ENCODE measurements around the gene ANKRD42.

ANKRD42 gene

DNA sequence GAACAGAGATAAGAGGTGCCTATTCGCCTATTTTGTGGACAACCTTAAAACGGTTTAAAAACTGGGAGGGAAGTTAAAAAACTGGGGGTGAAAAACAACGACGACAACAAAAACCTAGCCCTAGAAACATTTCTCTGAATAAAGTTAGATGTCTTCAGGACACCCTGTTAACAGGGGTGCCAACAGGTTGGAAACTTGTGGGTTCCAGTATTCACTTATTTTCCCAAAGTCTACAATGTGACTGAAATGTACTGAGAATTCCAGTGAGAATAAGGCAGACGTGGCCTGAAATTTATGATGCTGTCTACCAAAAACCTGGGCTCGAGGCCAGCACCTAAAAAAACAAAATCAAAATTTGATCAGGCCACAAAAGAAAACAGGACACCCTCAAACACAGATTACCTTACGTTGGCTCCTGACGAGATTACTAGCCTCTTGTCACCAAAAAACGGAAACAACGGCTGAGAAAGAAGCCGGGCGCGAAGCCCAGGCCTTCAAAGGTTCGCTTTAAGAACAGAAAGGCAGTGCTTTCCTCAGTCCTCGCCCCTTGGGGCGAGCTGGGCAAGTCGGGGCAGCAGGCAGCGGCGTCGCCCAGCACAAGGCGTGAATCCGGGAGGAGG lies 91.7 kb downstream of the ANKRD42 start:
- no peak for DNase-seq (ENCODE audit: low read depth)
- TF ChIP-seq, protein P1, sequence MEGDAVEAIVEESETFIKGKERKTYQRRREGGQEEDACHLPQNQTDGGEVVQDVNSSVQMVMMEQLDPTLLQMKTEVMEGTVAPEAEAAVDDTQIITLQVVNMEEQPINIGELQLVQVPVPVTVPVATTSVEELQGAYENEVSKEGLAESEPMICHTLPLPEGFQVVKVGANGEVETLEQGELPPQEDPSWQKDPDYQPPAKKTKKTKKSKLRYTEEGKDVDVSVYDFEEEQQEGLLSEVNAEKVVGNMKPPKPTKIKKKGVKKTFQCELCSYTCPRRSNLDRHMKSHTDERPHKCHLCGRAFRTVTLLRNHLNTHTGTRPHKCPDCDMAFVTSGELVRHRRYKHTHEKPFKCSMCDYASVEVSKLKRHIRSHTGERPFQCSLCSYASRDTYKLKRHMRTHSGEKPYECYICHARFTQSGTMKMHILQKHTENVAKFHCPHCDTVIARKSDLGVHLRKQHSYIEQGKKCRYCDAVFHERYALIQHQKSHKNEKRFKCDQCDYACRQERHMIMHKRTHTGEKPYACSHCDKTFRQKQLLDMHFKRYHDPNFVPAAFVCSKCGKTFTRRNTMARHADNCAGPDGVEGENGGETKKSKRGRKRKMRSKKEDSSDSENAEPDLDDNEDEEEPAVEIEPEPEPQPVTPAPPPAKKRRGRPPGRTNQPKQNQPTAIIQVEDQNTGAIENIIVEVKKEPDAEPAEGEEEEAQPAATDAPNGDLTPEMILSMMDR (conservative IDR thresholded peaks at IDR 0.05; ENCODE audit: low read length), result no peak
- H3K4me3 ChIP-seq (ENCODE audit: low read length), result peak overlapping the region; percentile 97

DNA sequence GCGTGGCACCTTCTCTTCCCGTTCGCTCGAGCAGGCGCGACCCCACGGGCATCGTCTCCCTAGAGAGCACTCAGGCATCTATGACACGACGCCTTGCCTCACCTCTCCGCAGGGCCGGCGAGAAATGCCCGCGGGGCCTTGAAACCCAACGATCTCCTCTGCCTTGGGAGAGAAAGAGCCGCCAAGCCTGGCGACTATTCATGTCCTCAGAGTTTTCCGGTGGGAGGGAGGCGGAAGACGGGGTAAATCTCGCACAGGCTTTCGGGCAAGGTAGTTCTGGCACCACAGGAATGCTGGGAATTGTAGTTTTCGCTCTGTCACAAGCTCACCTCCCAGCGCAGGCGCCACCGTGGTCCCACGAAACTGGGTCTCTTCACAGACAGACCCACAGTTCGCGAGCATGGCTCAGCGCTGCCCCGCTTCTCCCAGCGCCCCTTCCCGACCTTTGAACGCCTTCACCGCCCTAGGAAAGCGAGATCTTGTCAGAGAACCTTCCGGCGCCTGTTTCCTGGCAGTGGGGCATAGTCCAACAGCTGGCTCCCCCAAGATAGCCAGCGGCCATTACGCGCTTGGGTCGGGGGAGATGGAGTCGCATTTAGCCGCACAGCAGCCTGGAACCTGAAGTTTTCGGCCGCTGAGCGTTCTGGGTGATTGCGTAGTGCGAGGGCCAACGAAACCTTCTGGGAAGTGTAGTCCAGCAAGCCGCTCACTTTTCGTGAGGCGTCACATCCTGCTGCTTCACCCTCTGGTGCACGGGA lies 92.4 kb downstream of the ANKRD42 start, which contains the start of gene CCDC90B:
TSS of gene CCDC90B (minus strand) at position 597 of the 758 bp plus-strand sequence. CDS start at position 202, 395 bp downstream.
- peak within 1 kb of the TSS; percentile 97 for H3K4me3 ChIP-seq (ENCODE audit: low read length)
- TF ChIP-seq, protein P1 (conservative IDR thresholded peaks at IDR 0.05; ENCODE audit: low read length), result peak; percentile 44
- DNase-seq (ENCODE audit: low read depth), result peak; percentile 98

GRCh38 chr11:83287631-83288030 lies 94.1 kb downstream of the ANKRD42 start:
- TF ChIP-seq, protein P1 (conservative IDR thresholded peaks at IDR 0.05; ENCODE audit: low read length), result no peak
- no peak for DNase-seq (ENCODE audit: low read depth)
- H3K4me3 ChIP-seq (ENCODE audit: low read length), result no peak overlapping the region

DNA sequence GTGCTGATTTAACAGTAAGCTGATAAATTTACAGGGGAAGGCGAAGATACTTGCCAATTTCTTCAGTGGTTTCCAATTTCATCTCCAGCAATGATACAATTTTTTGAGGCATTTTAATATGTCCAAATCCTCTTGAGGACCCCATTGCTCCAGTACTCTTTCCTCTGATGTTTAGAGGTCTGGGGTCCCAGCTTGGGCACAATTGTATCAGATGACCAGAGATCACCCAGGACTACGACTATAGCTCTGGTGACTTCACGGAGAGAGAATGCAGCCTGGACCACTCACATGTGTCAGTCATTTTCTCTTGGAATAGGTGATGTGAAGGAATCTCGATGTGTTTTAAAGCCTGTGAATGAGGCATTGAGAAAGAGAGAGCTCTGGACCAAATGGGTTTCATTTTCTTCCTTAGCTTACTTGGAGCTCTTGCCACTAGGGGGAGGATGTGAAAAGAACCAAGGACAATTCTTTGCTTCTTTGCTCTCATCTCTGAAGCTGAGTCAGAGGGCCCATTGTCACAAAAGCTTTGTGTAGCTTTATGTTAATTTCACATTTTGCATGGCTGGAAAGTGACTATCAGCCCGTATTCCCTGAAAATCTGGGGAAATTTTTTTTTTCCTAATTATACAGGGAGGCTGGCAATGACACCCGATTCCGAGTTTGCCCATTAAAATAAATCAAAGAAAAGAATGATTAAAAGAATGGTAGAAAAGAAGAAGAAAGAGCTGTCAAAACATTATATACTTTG lies 99.4 kb downstream of the ANKRD42 start:
- DNase-seq (ENCODE audit: low read depth), result peak; percentile 74
- TF ChIP-seq, protein P1 (conservative IDR thresholded peaks at IDR 0.05; ENCODE audit: low read length), result peak; percentile 90
- H3K4me3 ChIP-seq (ENCODE audit: low read length), result no peak overlapping the region

DNA sequence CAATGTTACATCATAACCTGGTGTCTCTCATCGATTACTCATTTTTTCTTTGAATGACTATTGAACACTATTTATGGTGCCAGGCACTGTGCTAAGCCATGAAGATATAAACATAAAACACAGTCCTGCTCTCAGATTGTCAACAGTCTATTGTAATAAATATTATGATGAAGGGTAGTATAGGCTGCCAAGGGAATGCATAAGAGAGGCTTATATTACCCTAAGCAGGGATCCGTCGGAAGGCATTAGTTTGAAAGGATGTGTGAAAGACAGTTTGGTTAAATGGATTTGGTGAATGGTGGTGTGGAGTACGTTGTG lies 99.9 kb downstream of the ANKRD42 start:
- no peak for DNase-seq (ENCODE audit: low read depth)
- TF ChIP-seq, protein P1 (conservative IDR thresholded peaks at IDR 0.05; ENCODE audit: low read length), result no peak
- no peak overlapping the region for H3K4me3 ChIP-seq (ENCODE audit: low read length)

GRCh38 chr11:83294208-83294607 lies 100.7 kb downstream of the ANKRD42 start:
- H3K4me3 ChIP-seq (ENCODE audit: low read length), result no peak overlapping the region
- TF ChIP-seq, protein P1 (conservative IDR thresholded peaks at IDR 0.05; ENCODE audit: low read length), result no peak
- no peak for DNase-seq (ENCODE audit: low read depth)
